Measurements from ENCODE around the gene ZBTB7B.

The ZBTB7B gene

GRCh38 chr1:154989195-154989860 is 13.3 kb upstream of the ZBTB7B start:
- no peak for DNase-seq

GRCh38 chr1:154990276-154990675 is 12.3 kb upstream of the ZBTB7B start:
- no peak for DNase-seq

- DNase-seq, result peak; percentile 41
Observed at GRCh38 chr1:154992721-154993571, 9.7 kb upstream of the ZBTB7B start.

- no peak for DNase-seq
Observed at GRCh38 chr1:154993572-154994268, 8.9 kb upstream of the ZBTB7B start, which contains the start of gene LENEP. Gene LENEP (plus strand): TSS chr1:154993586. CDS start chr1:154993608, 22 bp downstream.

GRCh38 chr1:154994269-154994587 is 8.4 kb upstream of the ZBTB7B start:
- no peak for DNase-seq

GRCh38 chr1:154994591-154994990 is 8.0 kb upstream of the ZBTB7B start:
- no peak for DNase-seq

GRCh38 chr1:154995301-154995983 is 7.2 kb upstream of the ZBTB7B start:
- peak; percentile 79 for DNase-seq

- DNase-seq, result no peak
Observed at GRCh38 chr1:154996966-154997701, 5.5 kb upstream of the ZBTB7B start.

GRCh38 chr1:154998201-154998780 is 4.3 kb upstream of the ZBTB7B start:
- no peak for DNase-seq

GRCh38 chr1:154998818-154999570 is 3.6 kb upstream of the ZBTB7B start:
- DNase-seq, result peak; percentile 75

- DNase-seq, result no peak
Observed at GRCh38 chr1:154999571-155000410, 2.8 kb upstream of the ZBTB7B start.

GRCh38 chr1:155000411-155000725 is 2.2 kb upstream of the ZBTB7B start:
- DNase-seq, result no peak

GRCh38 chr1:155000726-155001424 is 1.7 kb upstream of the ZBTB7B start:
- peak; percentile 86 for DNase-seq

GRCh38 chr1:155001425-155001674 is 1.3 kb upstream of the ZBTB7B start:
- DNase-seq, result no peak

- peak; percentile 99 for DNase-seq
Observed at GRCh38 chr1:155001675-155002463, 733 bp upstream of the ZBTB7B start.

- no peak for DNase-seq
Observed at GRCh38 chr1:155003227-155003765, 694 bp downstream of the ZBTB7B start.

GRCh38 chr1:155003766-155004351 is 1.3 kb downstream of the ZBTB7B start:
- DNase-seq, result peak; percentile 40

Measured in fibroblast of skin of abdomen (primary cell).